DND-41 (cell line): ENCODE results near the gene C11orf68.

Experiments used
- ATAC-seq: fragments of 200-7000 bp; cut with Tn5 transposase; 3 replicates; pipeline ENCODE4 v1.9.1; 2021; ENCODE audit warnings: low read depth; ENCODE audit not compliant: insufficient read depth
- DNase-seq: peaks from one replicate; pipeline ENCODE4 v3.0.0-alpha.2; 2020
- H2AFZ ChIP-seq: 2 replicates; pipeline ENCODE4 v1.6.0; 2012; ENCODE audit warnings: low read depth, low read length
- H3K27ac ChIP-seq: 2 replicates; pipeline ENCODE4 v1.5.1; 2012; ENCODE audit warnings: low read length, inconsistent platforms
- H3K27me3 ChIP-seq: fragments of 200-600 bp; sonication (generic); 2 replicates; pipeline ENCODE4 v1.6.0; 2012; ENCODE audit warnings: low read length, mild to moderate bottlenecking, inconsistent platforms; ENCODE audit not compliant: insufficient read depth, poor library complexity
- H3K36me3 ChIP-seq: 2 replicates; pipeline ENCODE4 v1.5.1; 2012; ENCODE audit warnings: low read length, inconsistent platforms; ENCODE audit not compliant: insufficient read depth
- H3K4me1 ChIP-seq: 2 replicates; pipeline ENCODE4 v1.5.1; 2012; ENCODE audit warnings: mild to moderate bottlenecking, low read length; ENCODE audit not compliant: insufficient read depth
- H3K4me2 ChIP-seq: 2 replicates; pipeline ENCODE4 v1.6.0; 2012; ENCODE audit warnings: mild to moderate bottlenecking, moderate library complexity, low read length, inconsistent platforms; ENCODE audit not compliant: insufficient read depth
- H3K4me3 ChIP-seq, 2 experiments: fragments of 200-600 bp in 1 of 2; shearing (Covaris generic) in 1 of 2; 2 replicates each; pipeline ENCODE4 v1.5.1; 2012 to 2016; ENCODE audit warnings: inconsistent platforms in 2 of 2, low read length in 2 of 2, mild to moderate bottlenecking in 2 of 2, low read depth in 1 of 2, moderate library complexity in 1 of 2
- H3K79me2 ChIP-seq: 2 replicates; pipeline ENCODE4 v1.6.0; 2012; ENCODE audit warnings: low read length, inconsistent platforms; ENCODE audit not compliant: insufficient read depth
- H3K9ac ChIP-seq: 2 replicates; pipeline ENCODE4 v1.6.0; 2012; ENCODE audit warnings: low read depth, mild to moderate bottlenecking, inconsistent platforms, low read length, moderate library complexity
- H3K9me3 ChIP-seq: 2 replicates; pipeline ENCODE4 v1.5.1; 2012; ENCODE audit warnings: low read length, moderate library complexity, mild to moderate bottlenecking, inconsistent platforms; ENCODE audit not compliant: insufficient read depth, severe bottlenecking
- H4K20me1 ChIP-seq: 2 replicates; pipeline ENCODE4 v1.6.0; 2012; ENCODE audit warnings: low read length; ENCODE audit not compliant: insufficient read depth
- CTCF ChIP-seq: IDR thresholded peaks from 2 replicates; pipeline ENCODE4 v1.5.1; 2012; ENCODE audit warnings: borderline replicate concordance, low read length, moderate library complexity, mild to moderate bottlenecking; ENCODE audit not compliant: poor library complexity, severe bottlenecking; ENCODE audit errors: extremely low read depth
- EZH2 ChIP-seq: IDR thresholded peaks from 3 replicates; pipeline ENCODE4 v1.6.1; 2012; ENCODE audit warnings: borderline replicate concordance, low read depth, mild to moderate bottlenecking, moderate library complexity, low read length, inconsistent platforms; ENCODE audit not compliant: severe bottlenecking

C11orf68 gene

DNA sequence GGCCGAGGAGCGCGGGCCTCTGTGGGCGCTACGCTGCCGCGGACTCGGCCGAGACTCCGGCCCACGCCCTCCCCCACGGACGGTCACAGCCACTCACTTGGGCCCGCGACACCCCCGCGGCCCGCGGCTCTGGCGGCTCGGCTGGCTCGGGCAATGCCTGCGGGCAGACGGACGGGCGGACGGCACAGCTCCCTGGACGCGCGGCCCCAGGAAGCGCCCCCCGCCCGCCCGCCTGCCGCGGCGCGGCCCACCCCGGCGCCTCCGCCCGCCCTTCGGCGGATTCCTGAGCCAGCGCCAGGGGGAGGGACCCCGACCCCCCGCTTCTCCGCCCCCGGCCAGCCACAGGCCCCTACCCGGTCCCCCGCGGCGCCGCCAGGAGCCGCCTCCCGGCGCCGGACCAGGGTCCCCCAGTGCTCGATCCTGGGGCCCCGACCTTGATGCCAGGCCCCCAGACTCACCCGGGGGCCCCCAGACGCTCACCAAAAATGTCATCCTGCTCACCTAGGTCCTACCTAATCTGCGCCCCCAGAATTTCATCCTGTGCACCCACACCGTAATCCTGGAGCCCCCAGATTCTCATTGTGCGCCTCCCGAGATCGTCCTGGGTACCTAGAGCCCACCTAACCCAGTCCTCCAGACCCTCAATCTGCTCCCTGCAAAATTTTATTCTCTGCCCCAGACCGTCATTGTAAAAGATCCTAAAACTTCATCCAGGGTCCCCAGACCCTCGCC lies 46.1 kb downstream of the C11orf68 start, which contains the start of gene EFEMP2:
Gene EFEMP2 (minus strand): TSS at position 215 of the 732 bp plus-strand sequence. CDS start 446 bp downstream, outside the sequence.
- Histone ChIP-seq H3K27me3 (no peaks in the 10 kb centered on the region), H3K79me2 (no peaks in the 10 kb centered on the region), H2AFZ (peak within 1 kb of the TSS; percentile 89), H3K4me1 (peaks cover 19% of the 10 kb centered on the region), H3K4me2 (peak within 1 kb of the TSS; percentile 94), H3K4me3 (peak within 1 kb of the TSS; percentile 1 to 62; a peak in 3 of 4 replicates), H3K9ac (peak within 1 kb of the TSS; percentile 67), H3K9me3 (no peaks in the 10 kb centered on the region), H4K20me1 (no peaks in the 10 kb centered on the region), H3K36me3 (no peaks in the 10 kb centered on the region), H3K27ac (peak within 1 kb of the TSS; percentile 73)
- ATAC-seq (no peak), DNase-seq (no peak)
- TF ChIP-seq EZH2: no peak
- no peak for TF ChIP-seq CTCF

DNA sequence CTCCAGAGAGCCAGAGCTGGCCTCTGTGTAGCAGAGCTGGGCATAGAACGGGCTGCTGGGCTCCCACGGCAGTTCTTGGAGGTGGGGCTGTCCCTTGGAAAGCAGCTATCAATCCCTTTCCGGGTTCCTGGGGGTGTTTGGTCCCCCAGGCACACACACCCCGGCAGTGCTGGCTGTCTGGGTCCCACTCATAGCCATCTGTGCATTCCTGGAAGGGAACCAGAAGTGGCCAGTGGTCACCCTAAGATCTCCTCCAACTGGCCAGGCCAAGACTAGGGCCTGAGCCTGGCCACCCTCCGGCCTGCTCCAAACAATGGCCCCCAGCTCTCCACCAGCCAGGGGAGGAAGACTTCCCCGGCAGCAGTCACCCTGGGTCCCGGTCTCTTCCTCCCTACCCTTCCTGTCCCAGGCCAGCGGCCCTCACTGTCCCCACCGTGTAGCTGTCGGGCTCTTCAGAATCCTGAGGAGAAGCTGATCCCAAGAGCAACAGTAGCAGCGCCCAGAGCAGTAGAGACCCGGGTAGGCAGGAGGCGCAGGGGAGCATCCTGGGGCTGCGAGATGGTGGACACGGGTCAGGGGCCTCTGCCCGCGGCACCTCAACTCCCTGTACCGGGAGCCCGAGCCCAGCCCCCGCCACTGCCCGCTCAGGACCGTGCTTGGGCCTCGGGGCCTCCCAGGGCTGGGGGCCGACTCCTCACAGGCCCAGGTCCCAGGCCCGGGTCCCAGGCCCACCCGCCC lies 46.9 kb downstream of the C11orf68 start:
- H2AFZ ChIP-seq: no peak overlapping the region
- no peak overlapping the region for H3K4me3 ChIP-seq
- H3K4me2 ChIP-seq: no peak overlapping the region
- peaks cover 5% of the 10 kb centered on the region; the same call in 1 of the 2 replicates for H4K20me1 ChIP-seq
- no peak overlapping the region for H3K9ac ChIP-seq
- peaks cover 19% of the 10 kb centered on the region for H3K4me1 ChIP-seq
- H3K79me2 ChIP-seq: no peaks in the 10 kb centered on the region
- no peak overlapping the region for H3K27ac ChIP-seq
- H3K36me3 ChIP-seq: peaks cover 5% of the 10 kb centered on the region
- H3K9me3 ChIP-seq: no peaks in the 10 kb centered on the region
- DNase-seq: no peak
- ATAC-seq: no peak
- no peaks in the 10 kb centered on the region for H3K27me3 ChIP-seq
- TF ChIP-seq EZH2 (no peak), CTCF (no peak)

DNA sequence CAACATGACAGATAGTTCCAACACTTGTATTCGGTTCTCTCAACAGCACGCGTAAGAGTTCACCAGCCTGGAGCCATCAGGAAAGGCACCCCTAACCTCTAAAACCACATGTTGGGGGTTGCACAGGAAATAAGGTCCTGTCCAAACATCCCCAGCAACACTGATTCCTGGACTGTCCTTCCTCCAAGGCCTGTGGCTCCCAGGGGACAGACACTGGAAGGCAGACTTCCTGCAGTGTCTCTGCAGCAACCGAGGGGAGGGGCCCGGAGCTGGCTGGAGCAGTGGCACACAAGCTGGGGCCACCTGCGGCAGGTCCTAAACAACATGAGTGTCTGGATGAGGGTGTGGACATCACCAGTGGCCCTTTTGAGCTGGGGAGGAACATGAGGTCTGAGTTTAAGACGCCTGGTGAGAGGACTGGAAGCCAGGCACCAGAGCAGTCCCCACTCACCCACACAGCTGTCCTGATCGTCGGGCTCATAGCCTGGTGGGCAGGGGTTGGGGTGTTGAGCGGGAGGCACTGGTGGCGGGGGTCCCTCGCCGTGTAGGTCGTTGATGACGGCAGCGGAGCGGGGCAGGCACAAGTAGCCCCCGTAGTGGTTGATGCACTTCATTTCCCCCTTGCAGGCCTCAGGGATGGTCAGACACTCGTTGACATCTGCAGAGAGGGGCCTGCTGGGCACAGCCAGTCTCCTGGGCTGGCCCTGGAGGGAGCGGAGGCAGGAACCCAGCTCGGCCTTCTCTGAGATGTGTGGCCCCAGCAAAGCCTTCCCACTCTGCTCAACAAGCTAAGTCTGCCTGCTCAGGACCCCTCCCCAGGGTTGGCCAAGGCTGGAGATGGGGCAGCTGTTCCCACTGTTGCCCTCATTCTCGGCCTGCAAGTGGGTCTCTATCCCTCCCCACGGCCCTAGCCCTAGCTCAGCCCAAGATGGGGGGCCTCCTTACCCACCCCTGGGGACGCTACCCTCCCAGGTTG lies 47.9 kb downstream of the C11orf68 start:
- H3K27ac ChIP-seq: no peak overlapping the region
- TF ChIP-seq EZH2 (no peak), CTCF (no peak)
- peaks cover 14% of the 10 kb centered on the region for H3K36me3 ChIP-seq
- peaks cover 19% of the 10 kb centered on the region for H3K4me1 ChIP-seq
- no peaks in the 10 kb centered on the region for H3K27me3 ChIP-seq
- no peak overlapping the region for H3K4me2 ChIP-seq
- H3K79me2 ChIP-seq: no peaks in the 10 kb centered on the region
- H2AFZ ChIP-seq: no peak overlapping the region
- H4K20me1 ChIP-seq: peaks cover 5% of the 10 kb centered on the region; the same call in 1 of the 2 replicates
- H3K9ac ChIP-seq: no peak overlapping the region
- ATAC-seq (no peak), DNase-seq (no peak)
- H3K9me3 ChIP-seq: no peaks in the 10 kb centered on the region
- H3K4me3 ChIP-seq: no peak overlapping the region
